GM19328 (cell line): Measurements from ENCODE around the gene GPX3.

Experiments
- ATAC-seq: cut with Tn5 transposase; IDR thresholded peaks from one replicate; pipeline ENCODE4 v1.9.1; 2021; ENCODE audit warnings: mild to moderate bottlenecking, moderate library complexity; ENCODE audit not compliant: unreplicated experiment

The GPX3 gene

GRCh38 chr5:151020304-151021110 lies at the start of gene GPX3:
Gene GPX3 (plus strand): TSS chr5:151020591. CDS start chr5:151020655, 64 bp downstream.
- no peak for ATAC-seq

GRCh38 chr5:150978590-150978989 lies 41.8 kb upstream of the GPX3 start:
- ATAC-seq, result no peak

DNA sequence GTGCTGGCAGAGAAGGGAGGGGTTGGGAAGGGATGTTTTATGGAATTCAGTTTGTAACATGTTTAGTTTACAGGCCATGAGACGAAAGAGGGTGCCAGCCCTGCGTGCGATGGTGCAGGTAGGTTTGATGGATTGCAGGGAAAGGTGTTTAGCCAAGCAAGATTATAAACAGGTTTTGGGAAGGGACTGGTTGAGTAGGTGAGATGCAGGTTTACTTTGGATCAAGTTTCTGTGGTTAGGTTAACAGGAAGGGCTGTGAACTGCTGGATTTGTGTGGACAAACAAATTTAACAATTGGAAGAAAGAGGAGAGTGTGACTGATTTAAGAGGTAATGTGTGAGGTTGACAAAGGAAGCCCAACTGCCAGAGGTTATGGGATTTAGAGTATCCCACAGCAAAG lies 32.6 kb upstream of the GPX3 start:
- no peak for ATAC-seq

GRCh38 chr5:150989695-150990094 lies 30.7 kb upstream of the GPX3 start:
- no peak for ATAC-seq

DNA sequence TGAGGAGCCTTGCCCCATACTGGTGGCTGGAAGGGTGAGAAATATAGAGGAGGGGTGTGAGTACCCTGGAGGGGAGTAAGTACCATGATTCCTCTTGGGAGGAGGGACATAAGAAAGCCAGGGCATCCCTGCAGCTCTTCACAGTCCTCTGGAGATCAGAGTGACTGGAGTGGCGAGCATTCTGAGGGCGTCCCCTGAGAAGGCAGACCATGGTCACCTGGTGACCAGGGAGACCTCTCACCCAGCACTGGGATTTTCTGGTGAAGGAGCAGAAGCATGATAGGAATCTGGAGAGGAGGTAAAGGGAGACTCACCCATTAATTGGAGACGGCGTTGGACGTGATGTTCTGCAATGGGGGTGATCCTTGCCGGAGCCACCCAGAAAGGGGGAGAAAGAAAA lies 27.7 kb upstream of the GPX3 start:
- ATAC-seq, result no peak

- ATAC-seq, result no peak
Observed at GRCh38 chr5:150993422-150993821, 27.0 kb upstream of the GPX3 start.

DNA sequence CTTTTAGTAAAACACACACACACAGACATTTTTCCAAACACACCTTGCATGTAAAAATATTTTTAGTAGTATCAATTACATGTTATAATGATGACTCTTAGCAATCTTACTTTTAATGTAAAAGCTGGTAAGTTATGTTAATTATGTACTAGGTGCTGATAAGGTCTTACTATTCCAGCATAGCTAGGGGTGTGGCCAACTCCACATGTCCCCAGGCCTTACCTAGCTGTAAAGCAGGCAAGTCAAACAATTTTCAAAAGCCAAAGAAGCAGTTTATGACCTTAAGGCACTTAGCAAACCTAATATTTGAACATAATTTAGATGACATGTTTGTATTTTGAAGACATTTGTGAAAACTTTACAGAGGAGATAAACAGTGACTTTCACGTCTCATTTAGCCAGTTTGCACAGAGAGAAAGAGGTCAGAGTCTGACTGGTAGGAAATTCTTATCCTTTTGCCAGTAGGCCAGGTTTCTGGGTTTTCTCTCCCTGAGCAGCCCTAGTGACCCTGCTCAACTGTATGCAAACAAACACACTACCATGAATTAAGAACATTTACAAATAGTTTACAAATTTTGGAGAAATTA lies 26.5 kb upstream of the GPX3 start:
- ATAC-seq, result no peak

DNA sequence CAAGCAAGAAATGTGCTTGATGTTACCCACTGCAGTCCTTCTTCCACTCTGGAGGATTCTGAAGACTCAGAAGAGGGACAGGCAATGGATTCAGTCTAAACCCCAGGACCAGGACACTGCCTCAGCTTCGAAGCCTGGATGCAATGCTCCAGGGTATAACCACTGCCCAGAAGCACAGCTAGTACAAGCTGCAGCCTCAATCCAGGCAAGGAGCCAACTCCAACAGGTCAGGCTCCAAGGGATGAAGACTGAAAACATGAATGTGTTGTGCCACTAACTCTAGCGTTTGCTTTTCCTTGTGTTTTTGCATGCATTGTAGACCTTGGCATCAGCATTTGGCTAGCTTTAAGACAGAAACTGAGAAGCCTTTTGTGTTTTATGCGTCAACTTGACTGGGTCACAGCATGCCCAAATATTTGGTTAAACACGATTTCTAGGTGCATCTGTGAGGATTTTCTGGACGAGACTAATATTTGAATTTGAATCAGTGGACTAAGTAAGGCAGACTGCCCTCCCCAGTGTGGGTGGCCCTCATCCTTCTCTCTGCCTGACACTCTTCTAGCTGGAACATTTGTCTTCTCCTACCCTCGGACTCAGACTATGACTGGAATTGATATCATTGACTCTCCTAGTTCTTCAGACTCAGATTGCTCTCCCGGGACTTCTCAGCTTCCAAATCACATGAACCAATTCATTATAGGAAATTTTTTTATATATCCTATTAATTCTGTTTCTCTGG lies 20.5 kb upstream of the GPX3 start:
- no peak for ATAC-seq

GRCh38 chr5:151001436-151001835 lies 19.0 kb upstream of the GPX3 start:
- no peak for ATAC-seq

- no peak for ATAC-seq
Observed at GRCh38 chr5:151002250-151002649, 18.1 kb upstream of the GPX3 start.

DNA sequence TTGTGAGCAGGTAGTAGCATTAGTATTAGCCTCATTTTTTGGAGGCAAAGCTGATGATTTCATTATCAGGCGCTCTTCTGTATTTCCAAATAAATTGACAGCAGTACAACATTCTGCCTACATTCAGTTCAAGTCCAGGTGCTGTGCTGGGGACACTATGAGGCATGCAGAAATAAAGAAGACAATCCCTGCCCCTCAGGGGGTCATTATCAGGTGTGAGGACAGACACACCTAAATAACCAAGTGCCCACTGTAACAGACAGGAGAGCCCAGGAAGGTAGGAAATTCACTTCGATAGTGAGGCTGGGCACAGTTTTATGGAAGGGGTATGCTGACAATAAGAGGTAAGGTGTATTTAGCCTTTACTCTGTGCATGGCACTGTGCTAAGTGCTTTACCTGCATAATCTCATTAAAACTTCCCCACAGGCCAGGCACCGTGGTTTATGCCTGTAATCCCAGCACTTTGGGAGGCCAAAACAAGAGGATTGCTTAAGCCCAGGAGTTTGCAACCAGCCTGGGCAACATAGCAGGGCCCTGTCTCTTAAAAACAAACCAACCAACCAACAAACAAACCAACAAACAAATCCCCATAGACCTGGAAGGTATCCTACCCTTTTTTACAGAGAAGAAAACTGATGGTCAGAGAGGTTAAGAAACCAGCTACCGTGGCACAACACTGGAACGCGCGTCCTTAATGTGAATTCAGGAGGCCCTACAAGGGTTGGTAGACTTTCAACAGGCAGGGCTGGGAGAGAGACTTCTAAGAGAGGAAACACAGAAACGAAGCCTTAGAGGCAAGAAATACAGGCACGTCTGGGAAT lies 17.5 kb upstream of the GPX3 start:
- ATAC-seq, result no peak

- no peak for ATAC-seq
Observed at GRCh38 chr5:151003503-151003860, 16.9 kb upstream of the GPX3 start.

- ATAC-seq, result no peak
Observed at GRCh38 chr5:151004499-151004898, 15.9 kb upstream of the GPX3 start.

DNA sequence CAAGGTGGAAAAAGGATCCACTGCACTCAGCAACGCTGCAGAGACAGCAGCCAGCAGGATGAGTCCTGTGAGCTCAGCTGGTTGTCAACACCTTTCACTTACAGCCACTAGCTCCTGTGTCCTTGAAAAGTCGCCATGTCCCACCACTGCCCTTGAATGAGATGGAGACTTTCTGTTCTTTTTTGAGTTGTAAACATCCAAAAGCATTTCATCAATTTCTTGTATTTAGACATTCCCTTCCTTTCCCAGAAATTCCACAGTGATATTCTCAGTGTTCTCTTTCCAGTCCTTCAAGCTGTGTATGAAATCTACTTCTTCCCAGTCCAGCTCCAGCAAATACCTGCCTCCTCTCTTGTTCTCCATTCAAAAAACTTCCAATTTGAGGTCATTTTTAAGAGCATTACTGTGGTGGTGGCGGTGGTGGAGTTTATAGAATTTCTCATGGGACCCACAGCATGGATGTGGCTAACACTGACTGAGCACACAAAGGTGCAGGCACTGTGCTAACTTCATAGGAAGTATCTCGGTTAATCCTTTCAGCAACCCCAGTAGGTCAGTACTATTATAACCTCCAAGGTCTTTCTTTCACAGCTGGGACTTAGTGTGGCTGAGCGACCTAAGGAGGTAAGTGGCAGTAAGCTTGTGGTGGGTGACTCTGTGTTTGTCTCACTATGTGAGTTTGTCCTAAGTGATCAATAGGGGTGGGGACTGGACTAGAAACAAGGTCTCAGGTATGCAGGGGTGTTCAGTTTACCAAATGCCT lies 15.0 kb upstream of the GPX3 start:
- ATAC-seq, result no peak

- ATAC-seq, result no peak
Observed at GRCh38 chr5:151005950-151006576, 14.3 kb upstream of the GPX3 start.

DNA sequence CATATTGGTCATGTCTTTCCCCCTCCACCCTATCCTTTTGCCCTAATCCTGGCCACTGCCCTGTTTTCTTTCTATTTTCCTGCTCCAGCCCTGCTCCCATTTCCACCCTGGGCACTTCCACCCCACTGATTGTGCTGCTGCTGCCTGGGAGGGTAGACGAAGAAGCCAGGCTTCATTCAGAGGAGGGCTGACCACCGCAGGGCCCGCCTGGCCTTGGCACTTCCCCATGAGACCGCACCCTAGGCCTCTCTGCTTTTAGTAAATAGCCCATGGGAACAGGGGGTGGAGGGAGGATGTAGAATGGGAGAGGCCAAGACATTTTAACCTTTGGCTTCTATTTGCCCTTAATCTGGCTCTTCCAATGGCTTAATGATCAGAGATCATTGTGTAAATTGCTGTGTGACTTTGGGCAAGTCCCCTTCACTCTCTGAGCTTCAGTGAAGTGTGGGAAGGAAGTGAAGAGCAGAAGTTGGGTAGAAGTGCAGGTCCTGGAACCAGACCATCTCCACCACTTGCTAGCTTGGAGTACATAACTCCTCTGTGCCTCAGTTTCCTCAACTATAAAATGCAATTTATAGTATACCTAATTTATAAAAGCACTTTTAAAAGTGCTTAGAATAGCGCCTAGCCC lies 13.6 kb upstream of the GPX3 start:
- no peak for ATAC-seq

DNA sequence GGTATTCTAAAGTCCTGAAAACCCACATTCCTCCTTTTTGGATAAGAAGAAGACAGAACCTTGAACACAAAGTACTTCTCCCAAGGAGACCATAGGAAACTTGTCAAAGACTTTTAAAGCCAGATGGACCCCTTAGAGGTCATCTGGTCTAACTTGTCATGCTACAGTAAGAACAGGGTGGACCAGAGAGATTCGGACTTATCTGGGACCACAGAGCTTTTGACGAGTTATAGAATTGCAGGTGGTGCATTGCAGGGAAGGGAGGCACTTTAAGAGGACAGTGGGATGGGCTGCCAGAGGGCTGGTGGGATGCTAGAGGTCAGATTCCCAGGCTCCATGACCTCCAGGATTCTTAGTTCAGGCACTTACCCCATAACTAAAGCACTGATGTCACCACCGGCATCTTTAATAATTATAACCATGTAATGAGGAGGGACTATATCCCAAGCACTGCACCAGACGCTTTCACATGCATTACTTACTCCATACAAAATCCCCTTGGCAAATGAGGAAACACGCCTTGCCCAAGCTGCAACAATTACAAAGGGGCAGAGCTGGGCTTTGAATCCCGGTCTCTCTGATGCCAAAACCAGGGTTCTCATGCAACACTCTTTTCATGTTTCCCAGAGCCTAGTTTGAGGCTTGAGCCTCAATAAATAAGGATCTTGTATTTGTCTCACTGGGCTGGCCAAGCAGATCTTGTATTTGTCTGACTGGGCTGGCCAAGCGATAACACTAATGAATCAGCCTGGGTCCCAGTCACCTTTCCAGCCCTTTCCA lies 12.8 kb upstream of the GPX3 start:
- no peak for ATAC-seq

DNA sequence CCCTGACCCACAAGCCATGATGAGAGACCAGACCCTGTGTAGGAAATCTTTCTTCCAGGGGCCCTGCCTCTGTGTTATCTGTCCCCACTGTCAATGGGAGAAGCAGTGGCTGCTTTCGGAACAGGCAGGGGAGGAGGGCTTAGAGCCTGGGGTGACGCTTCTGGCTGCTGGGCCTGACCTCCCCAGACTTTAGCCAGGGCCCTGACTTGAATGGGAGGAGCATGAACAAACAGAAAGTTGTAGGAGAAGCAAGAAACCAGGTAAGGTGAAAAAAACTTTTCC lies 12.2 kb upstream of the GPX3 start:
- ATAC-seq, result no peak

GRCh38 chr5:151008906-151009305 lies 11.5 kb upstream of the GPX3 start:
- no peak for ATAC-seq
